Retinal pigment epithelial cell (primary cell): ENCODE results near the gene EN2.

ENCODE experiments used
- DNase-seq: peaks from one replicate; pipeline ENCODE4 v3.0.0-alpha.2; 2010; ENCODE audit warnings: low read depth
- H3K4me3 ChIP-seq: 2 replicates; pipeline ENCODE4 v1.5.1; 2011; ENCODE audit warnings: mild to moderate bottlenecking, low read length, control low read depth, moderate library complexity
- TF ChIP-seq, protein P1 (sequence below): conservative IDR thresholded peaks from 2 replicates; pipeline ENCODE4 v1.5.1; 2011; ENCODE audit warnings: low read depth, low read length, control low read depth, inconsistent platforms

Gene EN2

DNA sequence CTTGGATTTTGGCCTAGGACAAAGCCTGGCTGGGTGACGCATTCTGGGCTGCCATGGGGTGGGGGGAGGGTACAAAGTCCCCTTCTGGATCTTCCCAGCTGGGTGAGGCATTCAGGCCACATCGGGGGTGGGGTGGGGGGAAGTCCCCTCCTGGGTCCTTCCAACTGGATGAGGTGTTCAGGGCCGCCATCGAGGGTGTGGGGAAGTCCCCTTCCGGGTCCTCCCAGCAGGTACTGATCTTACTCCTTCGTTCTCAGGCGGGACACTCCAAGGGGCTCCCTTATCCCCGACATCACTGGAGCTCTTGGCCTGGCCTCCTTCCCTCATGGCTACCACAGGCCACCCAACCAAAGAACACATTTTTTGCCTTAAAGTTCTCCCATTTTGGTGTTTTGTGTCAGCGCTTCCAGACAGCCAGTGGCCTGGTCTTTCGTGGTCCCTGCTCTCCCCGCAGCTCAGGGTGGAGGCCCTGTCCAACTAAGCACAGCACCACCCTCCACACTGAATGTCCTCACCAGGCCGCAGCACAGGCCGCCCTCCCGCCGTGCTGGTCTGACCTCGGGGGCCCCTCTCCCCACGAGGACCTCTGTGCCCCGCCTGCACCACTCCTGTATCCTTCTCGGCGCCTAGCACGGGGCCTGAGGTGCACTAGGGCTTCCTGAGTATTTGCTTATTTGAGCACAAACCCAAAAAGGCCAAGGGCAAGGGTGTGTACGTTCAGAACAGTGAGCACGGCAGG lies 38.5 kb downstream of the EN2 start:
- no peak overlapping the region for H3K4me3 ChIP-seq
- TF ChIP-seq, protein P1, sequence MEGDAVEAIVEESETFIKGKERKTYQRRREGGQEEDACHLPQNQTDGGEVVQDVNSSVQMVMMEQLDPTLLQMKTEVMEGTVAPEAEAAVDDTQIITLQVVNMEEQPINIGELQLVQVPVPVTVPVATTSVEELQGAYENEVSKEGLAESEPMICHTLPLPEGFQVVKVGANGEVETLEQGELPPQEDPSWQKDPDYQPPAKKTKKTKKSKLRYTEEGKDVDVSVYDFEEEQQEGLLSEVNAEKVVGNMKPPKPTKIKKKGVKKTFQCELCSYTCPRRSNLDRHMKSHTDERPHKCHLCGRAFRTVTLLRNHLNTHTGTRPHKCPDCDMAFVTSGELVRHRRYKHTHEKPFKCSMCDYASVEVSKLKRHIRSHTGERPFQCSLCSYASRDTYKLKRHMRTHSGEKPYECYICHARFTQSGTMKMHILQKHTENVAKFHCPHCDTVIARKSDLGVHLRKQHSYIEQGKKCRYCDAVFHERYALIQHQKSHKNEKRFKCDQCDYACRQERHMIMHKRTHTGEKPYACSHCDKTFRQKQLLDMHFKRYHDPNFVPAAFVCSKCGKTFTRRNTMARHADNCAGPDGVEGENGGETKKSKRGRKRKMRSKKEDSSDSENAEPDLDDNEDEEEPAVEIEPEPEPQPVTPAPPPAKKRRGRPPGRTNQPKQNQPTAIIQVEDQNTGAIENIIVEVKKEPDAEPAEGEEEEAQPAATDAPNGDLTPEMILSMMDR: no peak
- DNase-seq: no peak

DNA sequence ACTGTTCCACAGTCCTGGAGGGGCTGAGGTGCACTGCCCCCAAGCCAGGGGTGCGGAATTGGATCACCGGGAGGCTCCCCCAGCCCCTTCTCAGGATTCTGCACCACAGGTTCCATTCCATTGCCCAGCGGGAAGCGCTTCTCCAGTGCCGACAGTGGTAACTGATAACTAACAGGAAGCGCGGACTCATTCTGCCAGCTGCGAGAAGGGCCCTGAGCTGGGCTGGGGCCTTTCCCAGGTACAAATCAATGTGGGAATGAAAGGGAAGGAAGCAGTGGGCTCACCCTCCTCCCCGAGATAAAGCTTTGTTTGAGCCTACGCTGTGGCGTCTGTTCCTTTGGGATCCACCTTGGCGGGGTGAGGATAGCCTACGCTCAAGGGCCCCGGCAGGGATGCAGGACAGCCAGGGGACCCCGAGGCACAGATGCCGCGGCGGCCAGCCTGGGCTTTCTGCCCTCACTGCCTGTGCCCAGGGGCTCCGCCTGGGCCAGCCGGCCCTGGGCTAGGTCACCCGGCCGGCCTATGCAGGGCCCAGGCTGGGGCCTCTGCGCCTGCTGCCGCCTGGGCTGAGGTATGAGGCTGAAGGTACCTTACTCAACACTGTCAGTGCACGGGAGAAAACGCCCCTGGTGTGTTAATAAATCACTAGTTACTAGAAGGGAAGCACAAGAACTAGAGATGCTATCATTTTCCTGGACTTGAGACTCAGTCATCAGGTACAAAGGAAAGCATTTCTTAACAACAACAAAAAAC lies 39.4 kb downstream of the EN2 start:
- no peak for DNase-seq

DNA sequence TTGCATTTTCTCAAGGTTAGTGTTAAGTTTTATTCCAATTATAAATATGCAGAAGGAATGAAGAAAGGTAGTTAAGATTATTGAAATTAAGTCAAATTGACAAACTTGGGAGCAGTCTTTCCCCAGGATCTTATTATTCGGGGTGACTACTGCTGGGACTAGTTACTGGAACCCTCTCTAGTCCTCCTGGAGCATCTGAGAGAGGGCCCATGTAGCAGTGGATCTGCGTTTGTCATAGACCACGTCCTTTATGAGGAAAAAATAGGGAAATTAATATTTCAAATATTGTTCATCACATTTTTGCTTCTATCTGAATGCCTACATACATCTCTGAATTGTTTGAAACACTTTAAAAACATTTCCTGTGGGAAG lies 47.5 kb downstream of the EN2 start:
- DNase-seq: no peak
- no peak overlapping the region for H3K4me3 ChIP-seq
- TF ChIP-seq, protein P1: no peak

More for the DNA sequence above, 39.4 kb downstream of the EN2 start:
- TF ChIP-seq, protein P1: no peak
- H3K4me3 ChIP-seq: no peak overlapping the region

DNA sequence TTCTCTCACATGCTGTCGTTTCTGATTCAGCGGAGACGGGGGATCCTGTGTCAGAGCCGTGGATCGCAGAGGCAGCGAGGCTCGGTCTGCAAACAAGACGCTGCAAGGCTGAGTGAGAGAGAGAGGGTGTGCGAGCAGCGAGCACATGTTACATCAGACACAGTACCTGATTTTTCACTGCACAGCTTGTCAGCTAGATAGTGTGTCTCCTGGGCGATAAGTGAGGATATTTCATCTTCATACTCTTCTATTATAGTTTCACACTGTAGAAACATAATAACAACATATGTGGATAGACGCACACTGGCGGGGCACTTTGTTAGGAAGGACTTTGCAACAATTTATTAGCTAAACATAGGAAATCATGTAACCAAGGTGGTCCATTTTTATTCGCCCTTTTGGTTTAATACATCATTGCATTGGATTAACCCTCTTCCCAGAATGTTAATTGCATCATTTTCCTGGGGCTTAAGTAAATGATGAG lies 49.0 kb downstream of the EN2 start:
- H3K4me3 ChIP-seq: no peak overlapping the region
- no peak for DNase-seq
- TF ChIP-seq, protein P1: no peak

DNA sequence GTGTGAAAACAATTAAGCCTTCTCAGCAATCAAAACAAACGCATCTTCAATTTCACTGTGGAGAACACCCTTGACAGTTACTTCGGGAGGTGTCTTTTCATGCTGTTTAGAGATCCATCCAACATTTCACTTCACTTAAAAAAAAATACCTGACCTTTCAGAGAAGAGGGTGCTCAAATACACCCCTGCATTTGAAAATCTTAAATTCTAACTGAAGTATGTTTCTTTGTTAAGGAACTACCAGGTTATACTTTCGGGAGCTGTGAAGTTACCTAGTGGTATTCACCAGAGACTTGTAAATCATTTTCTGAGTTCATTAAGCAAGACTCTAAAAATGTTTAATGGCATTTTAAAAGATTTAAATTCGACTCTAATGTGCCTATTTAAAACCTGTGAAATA lies 49.6 kb downstream of the EN2 start:
- no peak for DNase-seq
- no peak overlapping the region for H3K4me3 ChIP-seq
- TF ChIP-seq, protein P1: no peak

DNA sequence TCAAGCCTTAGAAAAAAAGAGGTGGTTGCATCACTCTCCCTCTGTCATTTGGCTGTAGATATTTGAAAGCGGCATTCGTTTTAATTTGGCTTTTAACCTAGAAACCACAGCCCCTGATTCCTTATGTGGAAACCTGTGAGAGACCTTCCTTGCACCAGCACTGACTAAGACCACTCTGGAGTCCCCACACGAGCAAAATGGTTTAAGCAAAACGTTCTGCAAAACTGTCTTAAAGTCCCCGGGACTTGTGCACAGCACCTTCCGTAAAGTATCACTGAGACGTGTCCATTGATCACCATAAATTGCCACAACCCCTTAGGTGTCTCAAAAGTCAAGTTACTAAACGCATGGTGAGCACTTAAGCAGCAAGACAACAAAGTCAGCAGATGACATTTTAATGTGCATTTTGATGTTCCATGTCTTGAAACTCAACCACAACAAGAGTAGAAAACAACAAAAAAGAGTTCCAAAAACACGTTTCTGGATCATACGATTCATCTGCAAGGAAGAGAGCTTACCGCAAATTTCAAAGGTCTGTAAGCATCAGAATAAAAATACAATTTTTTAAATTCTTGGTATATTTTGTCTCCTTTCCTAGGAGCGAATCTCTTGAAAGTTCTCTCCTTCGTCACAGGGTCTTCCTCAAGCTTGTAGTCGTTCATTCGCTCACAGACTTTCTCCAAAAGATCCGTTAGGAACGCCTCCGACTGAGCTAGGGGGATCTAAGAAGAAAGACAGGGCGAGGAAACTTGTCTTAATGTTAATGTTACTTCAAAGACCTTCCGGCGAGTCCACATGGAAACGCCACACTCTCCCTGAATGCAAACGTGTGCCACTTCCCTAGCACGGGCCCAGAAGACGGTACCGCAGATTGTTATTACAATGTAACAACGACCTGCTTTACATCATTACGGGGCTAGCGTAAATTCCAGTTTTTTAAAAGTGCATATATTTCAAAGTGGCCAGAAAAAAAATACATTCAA lies 50.7 kb downstream of the EN2 start:
- TF ChIP-seq, protein P1: no peak
- no peak for DNase-seq

More for the DNA sequence above, 50.7 kb downstream of the EN2 start:
- no peak overlapping the region for H3K4me3 ChIP-seq
